CD4-positive, alpha-beta T cell treated with Interleukin-4 for 4 hours (primary cell): Measurements from ENCODE around the gene MAP1LC3A.

Source experiments
- DNase-seq: peaks from one replicate; pipeline ENCODE4 v3.0.0-alpha.2; 2020

The MAP1LC3A gene

GRCh38 chr20:34549929-34550305 lies 8.6 kb upstream of the MAP1LC3A start:
- DNase-seq, result no peak

- DNase-seq, result no peak
Observed at GRCh38 chr20:34552569-34552968, 5.9 kb upstream of the MAP1LC3A start.

GRCh38 chr20:34553366-34553867 lies 5.1 kb upstream of the MAP1LC3A start:
- no peak for DNase-seq

GRCh38 chr20:34557936-34558319 lies 590 bp upstream of the MAP1LC3A start:
- no peak for DNase-seq

GRCh38 chr20:34559311-34560140 lies 1.0 kb downstream of the MAP1LC3A start:
- DNase-seq, result no peak

- no peak for DNase-seq
Observed at GRCh38 chr20:34560141-34560523, 1.6 kb downstream of the MAP1LC3A start.

- no peak for DNase-seq
Observed at GRCh38 chr20:34560614-34561013, 2.1 kb downstream of the MAP1LC3A start.

GRCh38 chr20:34561661-34562060 lies 3.1 kb downstream of the MAP1LC3A start:
- no peak for DNase-seq

GRCh38 chr20:34562641-34563040 lies 4.1 kb downstream of the MAP1LC3A start:
- no peak for DNase-seq

- no peak for DNase-seq
Observed at GRCh38 chr20:34564833-34565232, 6.3 kb downstream of the MAP1LC3A start.

GRCh38 chr20:34566978-34567891 lies 8.7 kb downstream of the MAP1LC3A start:
- no peak for DNase-seq

- no peak for DNase-seq
Observed at GRCh38 chr20:34567892-34568865, 9.7 kb downstream of the MAP1LC3A start.

- no peak for DNase-seq
Observed at GRCh38 chr20:34569598-34569997, 11.1 kb downstream of the MAP1LC3A start.

- no peak for DNase-seq
Observed at GRCh38 chr20:34570859-34571306, 12.4 kb downstream of the MAP1LC3A start.

GRCh38 chr20:34571753-34572152 lies 13.2 kb downstream of the MAP1LC3A start:
- no peak for DNase-seq

GRCh38 chr20:34573541-34574300 lies 15.2 kb downstream of the MAP1LC3A start:
- no peak for DNase-seq

- DNase-seq, result no peak
Observed at GRCh38 chr20:34574426-34574825, 15.9 kb downstream of the MAP1LC3A start.

GRCh38 chr20:34574861-34575260 lies 16.3 kb downstream of the MAP1LC3A start:
- DNase-seq, result no peak

GRCh38 chr20:34575271-34575670 lies 16.8 kb downstream of the MAP1LC3A start:
- DNase-seq, result no peak

GRCh38 chr20:34575756-34576155 lies 17.2 kb downstream of the MAP1LC3A start:
- no peak for DNase-seq

- no peak for DNase-seq
Observed at GRCh38 chr20:34577061-34577460, 18.5 kb downstream of the MAP1LC3A start.

GRCh38 chr20:34578025-34578424 lies 19.5 kb downstream of the MAP1LC3A start:
- DNase-seq, result no peak
